22Rv1 (cell line): ENCODE data around the gene KATNAL1.

Experiments
- ZFX ChIP-seq: fragments of 450-650 bp; IDR thresholded peaks from 2 replicates; pipeline ENCODE4 v1.6.1; 2017; ENCODE audit warnings: antibody characterized with exemption, borderline replicate concordance
- TF ChIP-seq, protein P1 (sequence below): fragments of 450-650 bp; IDR thresholded peaks from 2 replicates; pipeline ENCODE4 v1.5.1; 2017; ENCODE audit warnings: mild to moderate bottlenecking

GRCh38 chr13:30321256-30321655 is 13.9 kb upstream of the KATNAL1 start:
- TF ChIP-seq, protein P1, sequence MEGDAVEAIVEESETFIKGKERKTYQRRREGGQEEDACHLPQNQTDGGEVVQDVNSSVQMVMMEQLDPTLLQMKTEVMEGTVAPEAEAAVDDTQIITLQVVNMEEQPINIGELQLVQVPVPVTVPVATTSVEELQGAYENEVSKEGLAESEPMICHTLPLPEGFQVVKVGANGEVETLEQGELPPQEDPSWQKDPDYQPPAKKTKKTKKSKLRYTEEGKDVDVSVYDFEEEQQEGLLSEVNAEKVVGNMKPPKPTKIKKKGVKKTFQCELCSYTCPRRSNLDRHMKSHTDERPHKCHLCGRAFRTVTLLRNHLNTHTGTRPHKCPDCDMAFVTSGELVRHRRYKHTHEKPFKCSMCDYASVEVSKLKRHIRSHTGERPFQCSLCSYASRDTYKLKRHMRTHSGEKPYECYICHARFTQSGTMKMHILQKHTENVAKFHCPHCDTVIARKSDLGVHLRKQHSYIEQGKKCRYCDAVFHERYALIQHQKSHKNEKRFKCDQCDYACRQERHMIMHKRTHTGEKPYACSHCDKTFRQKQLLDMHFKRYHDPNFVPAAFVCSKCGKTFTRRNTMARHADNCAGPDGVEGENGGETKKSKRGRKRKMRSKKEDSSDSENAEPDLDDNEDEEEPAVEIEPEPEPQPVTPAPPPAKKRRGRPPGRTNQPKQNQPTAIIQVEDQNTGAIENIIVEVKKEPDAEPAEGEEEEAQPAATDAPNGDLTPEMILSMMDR: no peak
- no peak for TF ChIP-seq ZFX
